HTR-8/SVneo (cell line): ENCODE results near the gene AIMP1.
A peak's percentile ranks its signal among the peaks of the same experiment; 100 is the strongest.
"Not testable (repeated sequence)": the region's sequence is repeated elsewhere in the genome, so short reads cannot be mapped to it uniquely, and the experiment has no call there.

ENCODE experiments used
- DNase-seq: peaks from one replicate; pipeline ENCODE4 v3.0.0; 2011; ENCODE audit warnings: low spot score, mixed read lengths; ENCODE audit not compliant: insufficient read length
- FAIRE-seq: peaks from 2 replicates; lab custom pipeline; 2011; peaks lifted over from hg19 to GRCh38; lab: Jason Lieb, UNC

The AIMP1 gene

DNA sequence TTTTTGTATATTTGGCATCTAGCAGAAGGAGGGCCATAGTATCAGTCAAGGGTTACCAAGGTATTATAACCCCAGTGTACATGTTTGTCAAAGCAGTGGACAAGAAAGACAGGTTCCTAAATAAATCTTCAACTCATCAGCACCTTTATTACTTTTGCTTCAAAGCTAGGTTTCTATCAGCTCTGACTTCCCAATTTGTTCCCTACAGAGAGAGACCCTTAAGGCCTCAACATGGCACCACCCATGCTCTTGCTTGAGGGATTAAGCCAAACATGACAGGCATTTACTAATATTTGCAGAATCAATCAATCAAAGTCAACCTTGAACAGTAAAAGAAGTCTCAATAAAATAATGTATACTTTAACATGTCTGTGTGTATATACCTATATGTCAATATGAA, 9.8 kb upstream of the AIMP1 start:
- FAIRE-seq (no peak), DNase-seq (no peak)

DNA sequence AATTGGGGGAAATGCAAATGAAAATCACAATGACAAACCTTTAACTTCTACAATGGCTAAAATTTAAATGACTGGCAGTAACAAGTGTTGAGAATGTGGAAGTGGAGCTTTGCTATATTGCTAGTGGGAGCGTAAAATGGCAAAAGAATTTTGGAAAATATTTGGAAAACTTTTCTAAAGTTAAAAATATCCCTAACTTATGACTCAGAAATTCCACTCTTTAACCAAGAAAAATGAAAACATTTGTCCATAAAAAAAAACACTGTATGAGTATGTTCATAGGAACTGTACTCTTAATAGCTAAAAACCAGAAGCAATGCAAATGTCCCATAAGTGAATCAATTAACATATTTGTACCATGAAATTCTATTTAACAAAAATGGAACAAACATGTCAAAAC, 4.0 kb upstream of the AIMP1 start:
- DNase-seq: no peak
- no peak for FAIRE-seq

DNA sequence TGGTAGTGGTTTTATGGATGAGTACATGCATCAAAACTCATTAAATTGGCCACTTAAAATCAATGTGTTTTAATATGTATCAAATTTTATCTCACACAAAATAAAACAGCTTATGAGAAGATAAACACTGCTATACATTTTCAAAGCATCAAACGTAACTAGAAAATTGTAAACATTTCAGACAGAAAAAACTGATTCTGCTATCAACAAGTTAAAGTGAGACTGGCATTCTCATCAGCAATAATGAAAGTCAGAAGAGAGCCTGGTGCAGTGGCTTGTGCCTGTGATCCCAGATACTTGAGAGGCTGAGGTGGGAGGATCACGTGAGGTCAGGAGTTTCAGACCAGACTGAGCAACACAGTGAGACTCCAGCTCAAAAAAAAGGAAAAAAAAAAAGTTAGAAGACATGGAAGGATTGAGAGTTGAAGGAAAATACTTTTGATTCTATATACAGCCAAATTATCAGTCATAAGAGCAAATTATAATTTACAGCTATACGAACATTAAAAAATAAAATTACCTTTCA, 3.3 kb upstream of the AIMP1 start:
- no peak for DNase-seq
- FAIRE-seq: no peak

DNA sequence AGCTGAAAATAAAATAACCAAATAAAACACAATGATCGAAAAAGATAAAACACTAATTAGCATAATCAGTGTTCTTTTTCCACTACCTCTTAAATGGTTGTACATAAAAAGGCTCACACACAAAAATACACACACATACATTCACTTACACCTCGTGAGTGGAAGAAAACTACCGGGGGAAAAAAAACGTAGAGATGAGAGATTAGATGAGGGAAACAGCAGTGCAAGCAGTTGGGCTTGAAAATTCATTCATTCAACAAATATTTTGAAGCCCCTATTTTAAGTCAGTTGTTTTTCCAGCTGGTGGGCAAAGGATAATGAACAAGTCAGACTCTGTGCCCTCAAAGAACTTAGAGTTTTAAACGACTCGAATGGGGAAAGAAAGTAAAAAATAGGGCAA, 1.4 kb upstream of the AIMP1 start:
- no peak for DNase-seq
- FAIRE-seq: no peak

DNA sequence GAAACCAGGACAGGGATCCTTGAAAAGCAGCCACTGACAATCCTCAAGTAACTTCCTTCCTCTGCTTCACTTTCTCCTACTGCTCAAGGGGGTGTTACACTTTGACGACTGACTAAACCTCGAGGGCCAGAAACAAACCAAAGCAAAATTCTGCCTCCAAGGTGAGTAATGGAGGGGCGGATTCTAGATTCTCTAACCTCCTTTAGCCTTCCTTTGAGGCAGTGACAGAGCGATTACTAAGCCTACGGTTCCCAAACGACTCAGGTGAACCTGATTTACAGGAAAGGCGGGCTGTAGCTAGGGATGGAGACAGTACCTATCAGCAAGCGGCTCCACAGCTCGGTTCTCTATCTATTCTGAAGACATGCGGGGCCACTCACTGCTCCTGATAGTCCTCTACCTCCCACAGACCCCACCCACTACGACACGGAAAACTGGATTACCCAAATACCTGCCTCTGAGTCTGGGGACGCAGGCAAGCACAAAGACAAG, 828 bp upstream of the AIMP1 start:
- FAIRE-seq: no peak
- no peak for DNase-seq

DNA sequence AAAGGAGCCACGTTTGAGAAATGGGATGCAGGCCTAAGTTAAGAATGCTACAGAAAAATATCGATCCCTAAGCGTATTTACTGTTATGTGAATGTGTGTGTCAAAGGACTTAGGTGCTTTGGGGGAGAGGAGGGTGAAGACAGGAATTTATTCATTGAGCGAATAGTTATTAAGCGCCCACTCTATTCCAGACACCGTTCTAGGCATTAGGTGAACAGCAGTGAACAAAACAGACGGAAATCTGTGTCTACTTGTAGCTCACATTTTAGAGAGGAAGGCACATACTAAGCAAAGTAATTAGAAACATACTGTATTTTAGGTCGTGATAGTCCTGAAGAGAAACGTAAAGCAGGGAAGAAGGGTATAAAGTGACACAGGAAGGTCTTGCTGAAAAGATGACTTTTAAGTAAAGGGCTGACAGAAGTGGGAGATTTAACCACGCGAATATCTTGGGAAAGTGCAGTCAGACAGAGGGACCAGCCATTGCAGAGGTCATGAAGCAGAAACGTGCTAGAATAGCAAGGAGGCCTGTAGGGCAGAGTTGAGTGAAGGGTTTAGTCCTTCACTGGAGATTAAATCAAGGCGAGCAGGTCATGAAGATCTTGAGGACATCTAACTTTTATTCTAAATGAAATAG, 541 bp downstream of the AIMP1 start:
- DNase-seq (no peak), FAIRE-seq (no peak)

DNA sequence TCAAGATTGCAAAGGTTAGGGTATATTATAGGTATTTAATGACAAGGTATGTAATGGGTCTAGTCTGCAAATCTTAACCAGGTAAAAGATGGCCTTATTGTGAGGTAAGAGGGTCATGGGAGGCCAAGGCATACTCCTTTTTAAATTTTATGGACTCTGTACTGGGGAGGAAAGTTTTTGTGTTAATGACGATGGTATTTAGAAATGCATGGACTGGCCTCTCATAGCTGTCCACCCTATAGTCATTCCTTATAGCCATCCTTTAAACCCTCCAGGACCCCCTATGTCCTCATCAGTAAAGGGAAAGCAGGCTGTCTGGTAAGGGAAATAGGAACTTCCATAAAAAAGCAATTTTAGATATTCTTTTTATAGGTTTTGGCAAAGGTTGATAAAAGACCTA, 1.5 kb downstream of the AIMP1 start:
- DNase-seq (no peak), FAIRE-seq (no peak)

DNA sequence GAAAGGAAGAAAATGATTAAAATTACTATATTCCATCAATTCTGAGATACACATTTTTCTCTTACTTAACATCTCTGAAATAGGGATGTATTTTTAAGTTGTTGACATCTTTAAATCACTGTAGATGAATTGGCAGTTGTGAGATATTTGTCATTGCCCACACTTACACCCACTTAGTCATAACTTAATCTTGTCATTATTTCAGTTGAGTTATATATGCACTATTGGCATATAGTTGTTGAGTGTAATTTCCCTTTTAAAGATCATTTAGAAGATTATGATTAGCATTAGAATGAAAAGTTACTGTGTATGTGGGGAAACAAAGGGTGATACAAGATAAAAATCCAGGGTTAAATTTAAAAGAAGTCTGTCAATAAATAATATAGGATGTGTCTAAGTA, 2.2 kb downstream of the AIMP1 start:
- FAIRE-seq (no peak), DNase-seq (no peak)

DNA sequence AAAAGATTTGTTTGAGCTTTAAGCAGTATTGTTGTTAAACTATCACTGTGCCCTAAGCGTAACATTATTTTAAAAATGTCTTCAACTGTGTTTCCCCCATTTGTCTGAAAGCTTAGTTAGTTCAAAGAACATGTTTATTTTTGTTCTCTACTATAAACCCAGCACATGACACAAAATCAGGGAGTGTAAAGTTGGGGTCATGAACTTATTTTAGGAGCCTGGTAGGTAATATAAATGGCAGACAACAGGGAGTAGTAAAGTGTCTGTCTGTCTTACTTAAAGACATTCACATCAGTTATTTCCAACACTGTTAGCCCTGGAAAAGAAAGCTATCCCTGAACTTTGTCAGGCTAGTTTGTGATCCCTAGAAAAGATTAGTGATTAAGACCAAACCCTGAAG, 3.9 kb downstream of the AIMP1 start:
- no peak for FAIRE-seq
- DNase-seq: no peak

DNA sequence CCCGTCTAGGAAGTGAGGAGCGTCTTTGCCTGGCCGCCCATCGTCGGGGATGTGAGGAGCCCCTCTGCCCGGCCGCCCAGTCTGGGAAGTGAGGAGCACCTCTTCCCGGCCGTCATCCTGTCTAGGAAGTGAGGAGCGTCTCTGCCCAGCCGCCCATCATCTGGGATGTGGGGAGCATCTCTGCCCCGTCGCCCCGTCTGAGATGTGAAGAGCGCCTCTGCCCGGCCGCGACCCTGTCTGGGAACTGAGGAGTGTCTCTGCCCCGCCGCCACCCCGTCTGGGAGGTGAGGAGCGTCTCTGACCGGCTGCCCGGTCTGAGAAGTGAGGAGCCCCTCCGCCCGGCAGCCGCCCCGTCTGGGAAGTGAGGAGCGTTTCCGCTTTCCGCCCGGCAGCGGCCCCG, 4.8 kb downstream of the AIMP1 start:
- FAIRE-seq, DNase-seq: not testable (repeated sequence)

DNA sequence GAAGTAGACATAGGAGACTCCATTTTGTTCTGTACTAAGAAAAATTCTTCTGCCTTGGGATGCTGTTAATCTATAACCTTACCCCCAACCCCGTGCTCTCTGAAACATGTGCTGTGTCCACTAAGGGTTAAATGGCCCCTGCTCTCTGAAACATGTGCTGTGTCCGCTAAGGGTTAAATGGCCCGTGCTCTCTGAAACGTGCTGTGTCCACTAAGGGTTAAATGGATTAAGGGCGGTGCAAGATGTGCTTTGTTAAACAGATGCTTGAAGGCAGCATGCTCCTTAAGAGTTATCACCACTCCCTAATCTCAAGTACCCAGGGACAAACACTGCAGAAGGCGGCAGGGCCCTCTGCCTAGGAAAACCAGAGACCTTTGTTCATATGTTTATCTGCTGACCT, 5.5 kb downstream of the AIMP1 start:
- FAIRE-seq, DNase-seq: not testable (repeated sequence)

DNA sequence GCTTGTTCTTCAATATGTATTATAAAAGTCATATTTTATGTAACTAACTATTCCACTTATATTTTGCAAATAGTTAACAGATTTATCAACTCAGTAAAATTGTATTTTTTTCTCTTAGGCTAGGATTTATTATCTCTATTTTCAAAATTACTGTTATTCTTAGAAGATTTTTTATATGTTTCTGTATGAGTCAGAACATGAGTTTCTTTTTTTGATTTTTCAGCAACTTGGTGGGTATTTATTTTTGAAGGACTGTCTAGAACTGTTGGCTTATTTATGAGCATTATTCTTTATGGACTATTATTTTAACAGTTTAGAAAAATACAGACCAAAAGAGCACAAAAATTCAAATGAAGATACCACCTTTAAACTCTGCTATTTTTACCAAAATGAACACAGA, 6.8 kb downstream of the AIMP1 start:
- FAIRE-seq (no peak), DNase-seq (no peak)

DNA sequence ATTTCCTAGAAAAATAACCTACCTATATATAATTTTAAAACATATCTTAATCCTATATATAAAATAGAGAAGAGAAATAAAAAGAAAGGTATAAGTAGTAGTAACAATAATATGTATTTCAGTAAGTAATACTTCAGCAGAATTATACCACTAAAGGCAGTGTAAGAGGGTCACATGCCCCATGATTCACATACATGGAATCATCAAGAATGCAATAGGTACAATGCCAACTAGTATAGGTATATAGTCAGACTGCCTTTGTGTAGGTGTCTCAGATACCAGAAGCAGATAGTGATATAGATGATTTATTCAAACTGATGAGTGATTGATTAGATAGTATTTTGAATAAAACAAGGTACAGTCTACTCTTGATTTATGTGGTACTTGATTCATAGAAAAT, 9.4 kb downstream of the AIMP1 start:
- no peak for DNase-seq
- no peak for FAIRE-seq

DNA sequence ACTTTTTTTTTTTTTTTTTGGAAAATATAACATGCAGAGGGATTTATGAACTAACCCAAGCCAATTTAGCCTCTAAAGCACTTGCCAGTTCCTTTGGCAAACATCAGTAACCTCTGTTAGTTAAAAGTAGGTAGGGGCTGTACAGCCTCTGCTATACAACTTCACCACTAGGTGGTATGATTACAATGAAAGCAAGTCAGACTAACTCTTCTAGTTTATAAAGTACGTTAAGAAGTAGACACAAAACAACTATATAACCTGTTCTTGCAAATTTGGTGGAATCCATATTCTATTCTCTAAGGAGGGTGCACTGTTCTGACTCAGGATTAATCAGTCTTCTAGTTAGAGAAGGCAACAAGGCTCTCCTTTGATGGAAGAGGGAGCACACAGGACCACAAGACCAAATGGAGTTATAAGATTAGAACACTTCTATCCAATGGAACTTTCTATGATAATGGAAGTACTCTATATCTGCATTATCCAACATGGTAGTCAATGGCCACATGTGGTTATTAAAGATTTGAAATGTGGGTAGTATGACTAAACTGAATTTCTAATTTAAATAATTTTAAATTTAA, 12.8 kb downstream of the AIMP1 start:
- DNase-seq (peak; percentile 11), FAIRE-seq (no peak)

DNA sequence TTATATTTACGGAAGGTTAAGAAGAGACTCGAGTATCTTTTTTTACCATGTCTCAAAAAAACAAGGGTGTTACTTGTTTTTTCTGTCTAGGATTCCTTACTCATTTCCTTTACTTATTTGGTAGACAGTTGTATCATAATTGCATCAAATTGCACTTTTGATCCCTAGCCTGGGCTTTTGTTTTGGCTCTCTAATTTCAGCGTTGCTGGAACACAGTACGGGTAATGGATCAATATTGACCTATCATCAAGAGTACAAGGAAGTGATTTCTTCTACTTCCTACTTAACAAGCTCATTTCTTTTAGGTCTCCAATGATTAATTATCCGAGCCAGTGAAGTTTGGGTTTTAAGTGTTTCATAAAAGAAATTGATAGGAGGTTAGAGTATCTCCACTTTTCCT, 16.8 kb downstream of the AIMP1 start:
- FAIRE-seq: no peak
- DNase-seq: no peak

DNA sequence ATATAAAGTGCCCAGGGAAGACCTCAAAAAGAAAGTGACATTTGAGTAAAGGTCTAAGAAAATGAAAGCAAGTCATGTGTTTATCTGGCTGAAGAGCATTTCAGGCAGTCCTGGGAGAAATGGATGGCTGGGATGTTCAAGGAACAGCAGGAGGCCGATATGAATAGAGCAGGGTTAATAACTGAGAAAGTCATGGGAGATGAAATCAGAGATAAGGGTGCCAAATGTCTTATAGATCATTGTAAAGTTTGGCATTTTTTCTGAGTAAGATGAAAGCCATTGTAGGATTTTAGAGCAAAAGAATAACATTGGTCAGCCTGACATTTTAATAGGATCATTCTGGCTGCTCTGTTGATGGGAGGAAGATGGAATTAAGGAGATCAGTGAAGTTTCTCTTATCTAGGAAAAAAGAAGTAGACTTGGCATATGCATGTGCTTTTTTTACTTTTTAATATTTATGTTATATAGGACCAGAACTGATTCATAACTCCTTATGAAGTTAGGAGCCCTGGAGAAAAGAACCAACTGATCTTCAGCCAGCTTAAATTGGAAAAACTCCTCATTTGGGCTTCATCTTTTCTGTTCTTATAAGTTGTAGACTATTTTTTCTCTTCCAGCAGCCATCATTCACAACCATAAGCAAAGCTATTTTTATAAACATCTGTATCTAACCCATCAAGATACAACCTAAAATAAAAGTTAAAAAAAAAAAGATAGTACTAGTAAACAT, 18.6 kb downstream of the AIMP1 start:
- FAIRE-seq: no peak
- no peak for DNase-seq

DNA sequence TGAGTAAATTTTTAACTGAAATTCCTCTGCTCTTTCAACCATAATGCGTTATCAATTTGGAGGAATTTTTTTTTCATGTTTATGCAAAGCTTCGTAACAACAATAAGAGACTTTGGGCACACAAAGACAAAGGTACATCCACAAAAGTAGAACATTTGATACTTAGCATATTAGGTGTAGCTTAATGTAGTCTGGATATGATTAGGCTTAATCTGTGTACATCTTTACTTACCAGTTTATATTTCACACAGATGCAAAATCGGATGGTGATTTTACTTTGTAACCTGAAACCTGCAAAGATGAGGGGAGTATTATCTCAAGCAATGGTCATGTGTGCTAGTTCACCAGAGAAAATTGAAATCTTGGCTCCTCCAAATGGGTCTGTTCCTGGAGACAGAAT, 20.3 kb downstream of the AIMP1 start:
- DNase-seq (no peak), FAIRE-seq (no peak)

DNA sequence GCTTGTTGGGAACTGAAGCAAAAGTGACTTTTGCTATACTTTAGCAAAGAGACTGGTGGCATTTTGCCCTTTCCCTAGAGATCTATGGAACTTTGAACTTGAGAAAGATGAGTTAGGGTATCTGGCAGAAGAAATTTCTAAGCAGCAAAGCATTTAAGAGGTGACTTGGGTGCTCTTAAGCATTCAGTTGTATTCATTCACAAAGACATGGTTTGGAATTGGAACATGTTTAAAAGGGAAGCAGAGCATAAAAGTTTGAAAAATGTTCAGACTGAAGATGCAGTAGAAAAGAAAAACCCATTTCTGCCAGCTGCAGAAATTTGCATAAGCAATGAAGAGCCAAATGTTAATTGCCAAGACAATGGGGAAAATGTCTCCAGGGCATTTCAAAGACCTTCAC, 21.6 kb downstream of the AIMP1 start:
- FAIRE-seq (no peak), DNase-seq (no peak)

DNA sequence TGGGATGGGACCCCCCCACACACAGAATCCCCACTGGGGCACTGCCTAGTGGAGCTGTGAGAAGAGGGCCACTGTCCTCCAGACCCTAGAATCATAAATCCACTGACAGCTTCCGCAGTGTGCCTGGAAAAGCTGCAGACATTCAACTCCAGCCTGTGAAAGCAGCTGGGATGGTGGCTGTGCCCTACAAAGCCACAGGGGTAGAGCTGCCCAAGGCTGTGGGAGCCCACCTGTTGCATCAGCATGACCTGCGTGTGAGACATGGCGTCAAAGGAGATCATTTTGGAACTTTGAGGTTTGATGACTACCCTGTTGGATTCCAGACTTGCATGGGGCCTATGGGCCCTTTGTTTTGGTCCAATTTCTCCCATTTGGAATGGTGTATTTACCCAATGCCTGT, 22.3 kb downstream of the AIMP1 start:
- FAIRE-seq: no peak
- DNase-seq: no peak

DNA sequence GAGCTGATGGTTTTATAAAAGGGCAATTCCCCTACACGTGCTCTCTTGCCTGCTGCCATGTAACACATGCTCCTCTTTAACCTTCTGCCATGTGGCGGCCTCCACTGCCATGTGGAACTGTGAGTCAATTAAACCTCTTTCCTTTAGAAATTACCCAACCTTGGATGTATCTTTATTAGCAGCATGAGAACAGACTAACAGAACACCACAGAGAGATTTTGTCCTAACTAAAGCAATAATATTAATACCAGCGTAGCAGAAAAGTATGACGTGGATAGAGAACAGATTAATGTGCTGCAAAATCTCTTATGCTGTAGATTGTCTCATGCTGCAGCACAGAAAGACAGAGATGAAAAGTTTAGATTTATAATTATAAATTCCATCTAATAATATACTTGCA, 23.1 kb downstream of the AIMP1 start:
- FAIRE-seq: no peak
- no peak for DNase-seq

DNA sequence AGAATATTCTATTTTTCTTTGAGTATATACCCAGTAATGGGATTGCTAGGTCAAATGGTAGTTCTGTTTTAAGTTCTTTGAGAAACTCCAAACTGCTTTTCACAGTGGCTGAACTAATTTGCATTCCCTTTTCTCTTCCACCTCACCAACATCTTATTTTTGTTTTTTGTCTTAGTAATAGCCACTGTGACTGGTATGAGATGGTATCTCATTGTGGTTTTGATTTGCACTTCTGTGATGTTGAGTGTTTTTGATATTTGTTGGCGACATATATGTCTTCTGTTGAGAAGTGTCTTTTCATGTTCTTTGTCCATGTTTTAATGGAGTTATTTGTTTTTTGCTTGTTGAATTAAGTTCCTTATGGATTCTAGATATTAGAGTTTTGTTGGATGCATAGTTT, 24.4 kb downstream of the AIMP1 start:
- FAIRE-seq (no peak), DNase-seq (no peak)
